Mesothelial cell of epicardium (in vitro differentiated cells): ENCODE results near the gene PRF1. TPM values are rescaled to one million over a fixed set of nuclear protein-coding genes. Genes with fewer than 3 reads are reported as not detected.

Source experiments
- DNase-seq, 2 experiments: peaks; one replicate each; pipeline ENCODE4 v3.0.0; 2021; ENCODE audit warnings: low spot score in 2 of 2; ENCODE audit not compliant: unreplicated experiment in 2 of 2
- H3K27ac Mint-ChIP-seq: 2 replicates; pipeline ENCODE4 v1.8.0; 2021; ENCODE audit warnings: mixed read lengths
- H3K27me3 Mint-ChIP-seq: 2 replicates; pipeline ENCODE4 v1.8.0; 2021; ENCODE audit warnings: low read depth, mixed read lengths
- H3K36me3 Mint-ChIP-seq: 2 replicates; pipeline ENCODE4 v1.8.0; 2021; ENCODE audit warnings: mixed read lengths
- H3K4me1 Mint-ChIP-seq: 2 replicates; pipeline ENCODE4 v1.8.0; 2021; ENCODE audit warnings: mixed read lengths
- H3K4me3 Mint-ChIP-seq: 2 replicates; pipeline ENCODE4 v1.8.0; 2021; ENCODE audit warnings: mild to moderate bottlenecking, moderate library complexity, mixed read lengths
- H3K9me3 Mint-ChIP-seq: 2 replicates; pipeline ENCODE4 v1.8.0; 2021; ENCODE audit warnings: mixed read lengths
- total RNA-seq: library from RNA; stranded (reverse); gene quantifications from 3 replicates; pipeline ENCODE4 v1.2.1, GENCODE V29; 2021
- TF ChIP-seq, protein P1 (sequence below): fragments of 200-600 bp; sonication (generic); IDR thresholded peaks from one replicate; pipeline ENCODE4 v1.5.0; 2021; ENCODE audit warnings: antibody characterized with exemption; ENCODE audit not compliant: unreplicated experiment

Gene PRF1
- total RNA-seq, 1 donor from 2014 or later, result 0.13 TPM

DNA sequence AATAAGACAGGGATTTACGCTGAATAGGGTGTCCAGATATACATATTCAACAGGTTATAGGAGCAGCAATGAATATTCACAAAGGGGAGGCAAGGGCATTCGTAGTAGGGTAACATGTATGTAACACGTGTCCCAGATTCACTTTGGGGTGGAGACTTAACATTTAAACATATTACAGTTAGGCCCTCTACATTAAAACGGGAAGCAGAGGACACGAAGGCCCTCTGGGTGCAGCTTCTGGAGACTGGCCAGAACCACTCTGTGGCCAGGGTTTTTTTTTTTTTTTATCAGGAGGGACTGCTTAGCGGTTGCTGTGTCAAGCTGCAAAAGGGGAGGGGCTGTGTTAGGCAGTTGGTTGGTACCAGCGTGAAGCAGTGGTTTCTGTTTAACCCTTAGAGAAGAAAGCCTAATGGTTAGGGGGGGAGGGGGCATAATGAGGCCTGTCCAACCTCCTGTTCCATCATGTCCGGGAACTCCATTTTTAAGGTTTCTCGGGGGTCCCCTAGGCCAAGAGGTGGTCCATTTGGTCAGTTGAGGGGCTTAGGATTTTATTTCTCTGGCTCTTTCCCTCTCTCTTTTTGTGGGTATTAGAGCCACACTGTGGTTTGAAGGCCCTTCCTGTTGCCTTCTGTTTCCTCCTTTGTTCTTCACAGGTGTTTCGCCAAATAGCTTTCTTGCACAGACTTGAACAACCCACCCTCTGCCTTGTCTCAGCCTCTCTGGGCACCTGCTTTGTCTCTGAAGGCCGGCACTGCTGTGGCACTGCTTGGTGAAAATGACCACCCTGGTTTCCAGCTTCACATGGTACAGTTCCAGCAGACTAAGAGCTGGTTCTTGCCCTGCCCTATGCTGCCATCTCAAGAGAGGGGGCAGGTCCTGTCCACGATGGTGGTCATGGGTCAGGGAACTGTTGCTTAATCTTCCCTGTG is 26.4 kb downstream of the PRF1 start:
- Mint-ChIP-seq H3K9me3 (no peaks in the 10 kb centered on the region), H3K4me1 (peaks cover 28% of the 10 kb centered on the region), H3K27ac (no peak overlapping the region), H3K36me3 (no peaks in the 10 kb centered on the region), H3K4me3 (no peak overlapping the region), H3K27me3 (no peaks in the 10 kb centered on the region)
- TF ChIP-seq, protein P1, sequence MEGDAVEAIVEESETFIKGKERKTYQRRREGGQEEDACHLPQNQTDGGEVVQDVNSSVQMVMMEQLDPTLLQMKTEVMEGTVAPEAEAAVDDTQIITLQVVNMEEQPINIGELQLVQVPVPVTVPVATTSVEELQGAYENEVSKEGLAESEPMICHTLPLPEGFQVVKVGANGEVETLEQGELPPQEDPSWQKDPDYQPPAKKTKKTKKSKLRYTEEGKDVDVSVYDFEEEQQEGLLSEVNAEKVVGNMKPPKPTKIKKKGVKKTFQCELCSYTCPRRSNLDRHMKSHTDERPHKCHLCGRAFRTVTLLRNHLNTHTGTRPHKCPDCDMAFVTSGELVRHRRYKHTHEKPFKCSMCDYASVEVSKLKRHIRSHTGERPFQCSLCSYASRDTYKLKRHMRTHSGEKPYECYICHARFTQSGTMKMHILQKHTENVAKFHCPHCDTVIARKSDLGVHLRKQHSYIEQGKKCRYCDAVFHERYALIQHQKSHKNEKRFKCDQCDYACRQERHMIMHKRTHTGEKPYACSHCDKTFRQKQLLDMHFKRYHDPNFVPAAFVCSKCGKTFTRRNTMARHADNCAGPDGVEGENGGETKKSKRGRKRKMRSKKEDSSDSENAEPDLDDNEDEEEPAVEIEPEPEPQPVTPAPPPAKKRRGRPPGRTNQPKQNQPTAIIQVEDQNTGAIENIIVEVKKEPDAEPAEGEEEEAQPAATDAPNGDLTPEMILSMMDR, result no peak
- DNase-seq, result no peak

DNA sequence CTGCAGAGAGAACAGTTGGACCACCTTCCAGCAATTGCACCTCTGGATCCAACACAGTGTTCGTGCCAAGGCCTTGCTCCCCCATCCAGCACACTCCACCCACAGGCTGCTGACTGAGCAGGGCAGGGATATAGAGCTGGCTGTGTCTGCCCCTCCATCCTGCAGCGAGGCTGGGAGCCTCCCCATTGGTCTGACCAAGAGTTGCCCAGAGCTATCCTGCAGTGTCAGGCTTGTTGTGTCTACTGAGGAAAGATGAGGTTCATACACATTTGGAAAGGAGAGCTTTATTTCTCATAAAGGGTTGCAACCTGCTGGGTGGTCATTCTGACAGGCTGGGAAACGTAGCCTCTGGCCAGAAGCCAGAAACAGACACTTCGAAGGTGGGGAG is 27.1 kb downstream of the PRF1 start:
- Mint-ChIP-seq H3K27me3 (no peaks in the 10 kb centered on the region), H3K27ac (no peak overlapping the region), H3K36me3 (no peaks in the 10 kb centered on the region), H3K9me3 (no peaks in the 10 kb centered on the region), H3K4me1 (peaks cover 28% of the 10 kb centered on the region), H3K4me3 (no peak overlapping the region)
- TF ChIP-seq, protein P1, result no peak
- no peak for DNase-seq

DNA sequence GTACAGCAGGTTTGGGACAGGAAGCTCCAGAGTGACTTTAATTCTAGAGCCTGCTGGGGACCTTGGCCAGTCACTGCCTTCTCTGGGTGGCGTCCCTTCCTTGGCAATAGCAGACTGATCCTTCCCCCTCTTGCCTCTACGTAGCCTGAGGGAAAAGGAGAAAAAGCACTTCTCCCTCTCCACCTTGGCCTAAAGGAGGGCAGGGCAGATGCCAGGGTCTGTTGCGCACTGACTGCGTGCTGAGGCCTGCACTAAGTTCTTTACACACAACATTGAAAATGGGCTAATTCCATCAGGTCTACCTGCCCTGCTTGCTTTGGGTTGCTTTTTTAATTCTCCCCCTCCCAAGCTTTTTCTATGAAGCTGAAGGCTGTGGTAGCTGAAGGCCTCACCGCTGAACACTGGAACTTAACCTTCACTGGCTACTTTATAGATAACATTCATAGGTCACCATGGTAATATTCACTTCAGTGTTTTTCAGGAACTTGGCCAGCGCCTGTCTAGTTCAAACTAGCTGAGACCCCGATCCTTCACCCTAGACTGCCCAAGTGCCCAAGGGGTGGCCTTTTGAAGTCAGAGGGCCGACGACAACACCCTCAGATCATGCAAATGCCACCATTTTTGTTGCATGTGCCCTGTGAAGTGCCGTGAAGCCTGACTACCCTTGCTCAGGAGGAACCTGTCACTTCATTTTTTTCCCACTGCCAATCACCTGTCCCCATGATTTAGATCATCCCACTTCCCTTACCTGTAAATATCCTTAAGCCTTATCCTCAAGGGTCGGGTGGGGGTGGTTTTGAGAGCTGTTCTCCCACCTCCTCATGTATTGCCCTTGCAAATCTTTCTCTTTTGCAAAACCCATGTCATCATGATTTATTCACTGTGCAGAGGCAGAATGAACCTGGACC is 28.7 kb downstream of the PRF1 start:
- no peak for DNase-seq
- H3K9me3 Mint-ChIP-seq, result no peaks in the 10 kb centered on the region
- peaks cover 25% of the 10 kb centered on the region for H3K4me1 Mint-ChIP-seq
- no peak overlapping the region for H3K4me3 Mint-ChIP-seq
- no peak overlapping the region for H3K27ac Mint-ChIP-seq
- H3K27me3 Mint-ChIP-seq, result no peaks in the 10 kb centered on the region
- no peaks in the 10 kb centered on the region for H3K36me3 Mint-ChIP-seq
- TF ChIP-seq, protein P1, result no peak

- Mint-ChIP-seq H3K9me3 (no peaks in the 10 kb centered on the region), H3K36me3 (no peaks in the 10 kb centered on the region), H3K27me3 (no peaks in the 10 kb centered on the region), H3K4me1 (peaks cover 12% of the 10 kb centered on the region), H3K27ac (no peak overlapping the region), H3K4me3 (no peak overlapping the region)
- TF ChIP-seq, protein P1, result no peak
- DNase-seq, result no peak
Measured at GRCh38 chr10:70571636-70572439, 30.7 kb downstream of the PRF1 start.

- no peaks in the 10 kb centered on the region for H3K27me3 Mint-ChIP-seq
- H3K36me3 Mint-ChIP-seq, result no peaks in the 10 kb centered on the region
- TF ChIP-seq, protein P1, result no peak
- DNase-seq, result no peak
- peaks cover 7% of the 10 kb centered on the region for H3K4me1 Mint-ChIP-seq
- H3K4me3 Mint-ChIP-seq, result no peak overlapping the region
- no peak overlapping the region for H3K27ac Mint-ChIP-seq
- no peaks in the 10 kb centered on the region for H3K9me3 Mint-ChIP-seq
Measured at GRCh38 chr10:70571236-70571635, 31.3 kb downstream of the PRF1 start.
